ENCODE results near the gene EGFL8. TPM values are rescaled to one million over a fixed set of nuclear protein-coding genes. Genes with fewer than 3 reads are reported as not detected.

EGFL8 gene
- total RNA-seq (10 to 100 TPM in 1 of 2 donors, 1 to 10 TPM in 1; 8.1 to 10.1 TPM), polyA plus RNA-seq (ENCODE audit: insufficient read length in 6 of 6) (10 to 100 TPM; 20.1 to 35.2 (median 27.8) TPM)
- long read RNA-seq, donor 1, partial matches to known transcripts: 0 of 4 reads
- long read RNA-seq, donor 1, other reads (novel, unspliced or antisense): 0 of 4 reads
- long read RNA-seq, donor 2, partial matches to known transcripts: 0 of 2 reads
- long read RNA-seq, donor 2, other reads (novel, unspliced or antisense): 0 of 2 reads
- long read RNA-seq, donor 3: 0 reads
- long read RNA-seq, donor 4, partial matches to known transcripts: 0 of 5 reads
- long read RNA-seq, donor 4, other reads (novel, unspliced or antisense): 2 of 5 reads
- long read RNA-seq, donor 5, partial matches to known transcripts: 0 of 4 reads
- long read RNA-seq, donor 5, other reads (novel, unspliced or antisense): 0 of 4 reads
- long read RNA-seq, donor 6, partial matches to known transcripts: 0 of 1 reads
- long read RNA-seq, donor 6, other reads (novel, unspliced or antisense): 0 of 1 reads
- long read RNA-seq, donor 7, partial matches to known transcripts: 0 of 3 reads
- long read RNA-seq, donor 7, other reads (novel, unspliced or antisense): 0 of 3 reads
- long read RNA-seq, donor 8, partial matches to known transcripts: 0 of 3 reads
- long read RNA-seq, donor 8, other reads (novel, unspliced or antisense): 0 of 3 reads
- long read RNA-seq, donor 9: 0 reads
- long read RNA-seq, donor 10, partial matches to known transcripts: 0 of 5 reads
- long read RNA-seq, donor 10, other reads (novel, unspliced or antisense): 2 of 5 reads
- long read RNA-seq, donor 11, transcript EGFL8-220 (9 exons, 1,312 nt): major isoform, 5 of 8 reads
- long read RNA-seq, donor 11, partial matches to known transcripts: 0 of 8 reads
- long read RNA-seq, donor 11, other reads (novel, unspliced or antisense): 0 of 8 reads
- long read RNA-seq, donor 12, partial matches to known transcripts: 0 of 3 reads
- long read RNA-seq, donor 12, other reads (novel, unspliced or antisense): 0 of 3 reads

DNA sequence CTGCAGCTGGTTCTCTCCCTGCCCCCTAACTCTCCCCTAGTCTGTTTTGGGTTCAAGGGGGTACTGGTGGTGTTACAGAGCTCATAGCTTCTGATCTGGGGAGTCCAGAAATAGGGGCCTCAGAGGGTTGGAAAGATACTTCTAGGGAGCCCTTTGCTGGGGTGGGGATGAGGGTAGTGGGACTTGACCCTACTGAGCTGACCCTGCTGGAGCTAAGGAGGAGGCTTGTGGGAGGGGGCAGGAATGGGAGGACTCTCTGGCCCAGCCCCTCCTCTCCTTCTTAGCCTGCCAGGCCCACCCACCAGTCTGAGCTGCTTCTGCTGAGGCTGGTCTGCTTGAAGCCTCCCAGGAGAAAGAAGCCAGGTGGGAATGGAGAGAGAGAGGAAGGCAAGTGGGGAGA is at the start of gene EGFL8:
Gene EGFL8 (plus strand): TSS at position 301 of the 400 bp plus-strand sequence. CDS start 1,571 bp downstream, outside the sequence.
- H3K4me1 ChIP-seq: no peaks in the 10 kb centered on the region
- H3K36me3 ChIP-seq: peaks cover 0 to 31% of the 10 kb centered on the region in 2 donors
- intact Hi-C loops (cut with DNase I): no loop called here
- peaks cover 0 to 9% of the 10 kb centered on the region in 2 donors for H3K27me3 ChIP-seq
- no peaks in the 10 kb centered on the region for H3K9me3 ChIP-seq
- no peak for DNase-seq
- no peak for ATAC-seq
- TF ChIP-seq, protein P1, sequence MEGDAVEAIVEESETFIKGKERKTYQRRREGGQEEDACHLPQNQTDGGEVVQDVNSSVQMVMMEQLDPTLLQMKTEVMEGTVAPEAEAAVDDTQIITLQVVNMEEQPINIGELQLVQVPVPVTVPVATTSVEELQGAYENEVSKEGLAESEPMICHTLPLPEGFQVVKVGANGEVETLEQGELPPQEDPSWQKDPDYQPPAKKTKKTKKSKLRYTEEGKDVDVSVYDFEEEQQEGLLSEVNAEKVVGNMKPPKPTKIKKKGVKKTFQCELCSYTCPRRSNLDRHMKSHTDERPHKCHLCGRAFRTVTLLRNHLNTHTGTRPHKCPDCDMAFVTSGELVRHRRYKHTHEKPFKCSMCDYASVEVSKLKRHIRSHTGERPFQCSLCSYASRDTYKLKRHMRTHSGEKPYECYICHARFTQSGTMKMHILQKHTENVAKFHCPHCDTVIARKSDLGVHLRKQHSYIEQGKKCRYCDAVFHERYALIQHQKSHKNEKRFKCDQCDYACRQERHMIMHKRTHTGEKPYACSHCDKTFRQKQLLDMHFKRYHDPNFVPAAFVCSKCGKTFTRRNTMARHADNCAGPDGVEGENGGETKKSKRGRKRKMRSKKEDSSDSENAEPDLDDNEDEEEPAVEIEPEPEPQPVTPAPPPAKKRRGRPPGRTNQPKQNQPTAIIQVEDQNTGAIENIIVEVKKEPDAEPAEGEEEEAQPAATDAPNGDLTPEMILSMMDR (IDR thresholded peaks at IDR 0.05): no peak
- H3K4me3 ChIP-seq: no peak within 1 kb of the TSS
- H3K27ac ChIP-seq: peak within 1 kb of the TSS; percentile 51 to 57

DNA sequence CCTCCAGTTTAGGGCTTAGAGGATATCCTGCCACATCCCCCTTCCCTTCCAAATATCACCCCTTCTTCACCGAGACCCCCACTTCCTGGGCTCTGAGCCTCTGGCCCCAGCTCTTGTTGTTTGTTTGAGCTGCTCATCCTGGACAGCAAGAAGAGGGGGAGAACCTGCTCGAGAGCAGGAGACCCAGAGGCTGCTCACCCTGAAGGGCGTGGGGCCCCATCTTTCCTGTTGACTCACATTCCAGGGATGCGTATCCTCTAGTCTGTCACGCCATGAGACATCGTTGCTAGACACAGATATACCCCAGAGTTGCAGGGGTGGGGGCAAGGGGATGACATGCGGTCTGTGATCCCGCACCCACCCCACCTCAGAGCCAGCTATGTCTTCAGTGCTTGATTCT is 49.6 kb upstream of the EGFL8 start:
- H3K27ac ChIP-seq: peak overlapping the region; percentile 63 to 78
- peaks cover 14 to 61% of the 10 kb centered on the region in 2 donors for H3K4me1 ChIP-seq
- H3K36me3 ChIP-seq: peaks cover 0 to 57% of the 10 kb centered on the region in 2 donors
- peaks cover 0 to 3% of the 10 kb centered on the region in 2 donors for H3K27me3 ChIP-seq
- DNase-seq (no peak), ATAC-seq (no peak)
- H3K4me3 ChIP-seq: no peak overlapping the region
- TF ChIP-seq, protein P1 (IDR thresholded peaks at IDR 0.05): no peak
- intact Hi-C loops (cut with DNase I): loop anchor here in 1 of 2 donors (5.0 kb wide), 2 partner anchors 38 to 128 kb away; partner anchors contain the start of genes PPT2 and PRRT1
- no peaks in the 10 kb centered on the region for H3K9me3 ChIP-seq

DNA sequence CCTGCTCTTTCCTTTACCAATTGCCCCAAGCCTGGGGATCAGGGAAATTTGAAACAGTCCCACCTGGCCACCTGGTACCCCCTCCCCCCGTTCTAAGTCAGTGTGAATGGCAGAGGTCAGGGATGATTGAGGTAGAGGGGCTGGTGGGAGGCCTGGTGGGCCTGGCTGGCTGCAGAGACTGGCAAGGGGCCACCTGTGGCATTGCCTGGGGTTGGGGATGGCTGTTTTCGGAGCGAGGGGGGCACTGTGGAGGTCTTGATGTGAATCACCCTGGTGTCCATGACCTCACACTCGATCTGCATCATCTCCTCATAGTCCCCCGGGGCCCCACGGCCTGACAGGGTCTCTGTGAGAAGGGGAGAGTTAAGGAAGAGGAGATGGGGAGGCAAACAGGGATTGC is 48.8 kb upstream of the EGFL8 start:
- Histone ChIP-seq H3K4me1 (peaks cover 14 to 60% of the 10 kb centered on the region in 2 donors), H3K27ac (peak overlapping the region in 1 of 2 donors; percentile 63), H3K4me3 (no peak overlapping the region), H3K9me3 (no peaks in the 10 kb centered on the region), H3K36me3 (peaks cover 1 to 65% of the 10 kb centered on the region in 2 donors), H3K27me3 (no peaks in the 10 kb centered on the region)
- no peak for DNase-seq
- TF ChIP-seq, protein P1 (IDR thresholded peaks at IDR 0.05): no peak
- ATAC-seq: no peak
- intact Hi-C loops (cut with DNase I): loop anchor here in 1 of 2 donors (5.0 kb wide), 2 partner anchors 37 to 127 kb away; partner anchors contain the start of genes PPT2 and PRRT1

DNA sequence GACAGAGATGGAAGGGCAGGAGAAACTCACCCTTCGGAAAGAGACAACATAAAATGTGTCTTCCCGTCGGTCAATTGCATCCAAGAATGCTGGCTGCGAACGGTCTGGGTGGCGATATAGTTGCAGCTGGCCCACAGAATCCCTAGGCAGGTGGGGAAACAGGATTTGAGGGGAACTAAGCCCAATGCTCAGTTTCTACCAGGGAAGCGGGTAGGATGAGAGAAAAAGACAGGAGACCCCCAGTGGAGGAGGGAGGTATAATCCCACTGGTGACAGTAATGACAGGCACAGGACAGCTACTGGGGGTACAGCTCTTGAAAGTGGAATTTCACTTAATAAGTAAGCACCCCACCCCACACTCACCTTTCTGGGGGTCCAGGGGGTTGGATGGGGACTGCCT is 47.7 kb upstream of the EGFL8 start:
- intact Hi-C loops (cut with DNase I): loop anchor here in 1 of 2 donors (5.0 kb wide), 2 partner anchors 36 to 126 kb away; partner anchors contain the start of genes PPT2 and PRRT1
- H3K9me3 ChIP-seq: no peaks in the 10 kb centered on the region
- H3K27me3 ChIP-seq: no peaks in the 10 kb centered on the region
- H3K4me1 ChIP-seq: peaks cover 14 to 50% of the 10 kb centered on the region in 2 donors
- peaks cover 4 to 76% of the 10 kb centered on the region in 2 donors for H3K36me3 ChIP-seq
- DNase-seq (no peak), ATAC-seq (no peak)
- TF ChIP-seq, protein P1 (IDR thresholded peaks at IDR 0.05): peak in 1 of 2 donors; percentile 27
- H3K4me3 ChIP-seq: no peak overlapping the region
- no peak overlapping the region for H3K27ac ChIP-seq
